Activated T-cell treated with anti-CD3 and anti-CD28 coated beads, Interleukin-2, amount 50 U/mL, for 48 hours (primary cell): ENCODE measurements around the gene PRUNE2.

ENCODE experiments used
- DNase-seq, 2 experiments: peaks; one replicate each; pipeline ENCODE4 v3.0.0-alpha.2; 2020

Gene PRUNE2

DNA sequence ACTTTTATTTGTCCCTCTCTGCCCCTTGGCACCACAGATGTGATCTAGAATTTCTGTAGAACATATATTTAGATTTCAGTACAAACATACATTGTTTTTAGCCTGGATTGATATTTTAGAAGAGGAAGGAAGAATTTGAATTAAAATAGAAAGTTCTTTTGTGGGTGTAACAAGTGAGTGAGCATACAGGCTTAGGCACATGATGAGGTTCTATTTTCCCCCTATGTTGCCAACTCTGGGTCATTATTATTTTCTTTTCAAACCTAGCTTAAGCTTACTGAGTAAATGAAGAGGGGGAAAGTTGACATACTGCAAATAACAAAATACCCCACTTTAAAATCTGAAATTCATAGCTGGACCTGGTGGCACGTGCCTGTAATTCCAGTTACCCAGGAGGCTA, 344.0 kb downstream of the PRUNE2 start:
- DNase-seq = no peak
